Measurements from ENCODE around the gene ZP1. TPM values are rescaled to one million over a fixed set of nuclear protein-coding genes. Genes with fewer than 3 reads are reported as not detected.
"Not testable (repeated sequence)": the region's sequence is repeated elsewhere in the genome, so short reads cannot be mapped to it uniquely, and the experiment has no call there.

ZP1 gene
- polyA plus RNA-seq, 1 donor, result 0.30 TPM

DNA sequence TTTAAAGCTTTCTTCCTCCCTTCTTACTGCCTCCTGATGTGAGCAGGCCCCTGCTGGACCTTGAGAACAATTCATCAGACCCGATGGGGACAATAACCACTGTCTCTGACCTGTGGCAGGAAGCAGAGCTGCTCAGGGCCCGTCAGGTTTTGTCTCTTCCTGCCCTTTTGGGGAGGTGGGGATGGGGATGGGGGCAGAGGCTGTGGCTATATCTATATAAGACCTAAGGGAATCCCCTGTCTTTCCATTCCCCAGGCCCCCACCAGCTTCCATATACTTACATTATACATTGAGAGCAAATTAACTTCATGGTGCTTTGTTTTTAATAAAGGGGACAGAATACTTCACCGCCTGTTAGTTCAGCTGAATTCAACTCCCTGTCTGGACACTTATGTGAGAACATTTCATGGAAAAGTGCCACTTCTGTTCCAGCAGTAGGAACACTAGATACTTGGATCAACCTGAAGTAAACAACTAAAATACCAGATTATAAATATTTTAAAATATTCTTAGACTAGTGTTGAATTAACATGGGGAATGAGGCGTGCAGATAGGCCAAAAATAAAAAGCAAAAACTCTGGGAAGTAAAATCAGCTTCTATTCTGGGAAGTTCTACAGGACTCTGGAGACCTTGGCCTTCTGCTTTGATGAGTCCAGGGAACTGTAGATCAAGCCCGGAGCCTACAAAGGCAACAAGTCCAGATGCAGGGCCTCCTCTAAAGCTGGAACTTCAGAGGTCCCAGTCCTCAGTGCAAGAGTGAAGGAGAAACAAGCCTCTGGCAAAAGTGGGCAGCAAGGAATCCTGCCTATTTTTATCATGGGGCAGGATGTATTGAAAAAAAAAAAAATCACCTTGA lies 11.1 kb downstream of the ZP1 start:
- DNase-seq, result no peak

DNA sequence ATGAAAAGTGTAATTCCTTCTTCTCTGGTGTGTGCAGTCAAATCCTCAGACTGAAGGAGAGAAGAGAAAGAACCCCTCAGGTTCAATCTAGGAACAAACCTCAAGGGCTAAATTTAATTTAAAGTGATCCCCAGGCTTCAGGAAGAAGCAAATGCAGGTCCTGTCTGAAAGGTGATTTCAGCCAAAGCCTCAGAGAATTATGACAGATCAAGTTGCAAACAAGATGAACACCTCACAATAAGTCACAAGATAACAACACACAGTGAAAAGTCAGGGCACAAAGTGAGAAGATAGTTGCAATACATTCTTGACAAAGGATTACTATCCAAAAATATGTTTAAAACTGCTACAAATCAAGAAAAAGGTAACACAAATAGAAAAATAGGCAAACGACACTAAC lies 11.8 kb downstream of the ZP1 start:
- no peak for DNase-seq

DNA sequence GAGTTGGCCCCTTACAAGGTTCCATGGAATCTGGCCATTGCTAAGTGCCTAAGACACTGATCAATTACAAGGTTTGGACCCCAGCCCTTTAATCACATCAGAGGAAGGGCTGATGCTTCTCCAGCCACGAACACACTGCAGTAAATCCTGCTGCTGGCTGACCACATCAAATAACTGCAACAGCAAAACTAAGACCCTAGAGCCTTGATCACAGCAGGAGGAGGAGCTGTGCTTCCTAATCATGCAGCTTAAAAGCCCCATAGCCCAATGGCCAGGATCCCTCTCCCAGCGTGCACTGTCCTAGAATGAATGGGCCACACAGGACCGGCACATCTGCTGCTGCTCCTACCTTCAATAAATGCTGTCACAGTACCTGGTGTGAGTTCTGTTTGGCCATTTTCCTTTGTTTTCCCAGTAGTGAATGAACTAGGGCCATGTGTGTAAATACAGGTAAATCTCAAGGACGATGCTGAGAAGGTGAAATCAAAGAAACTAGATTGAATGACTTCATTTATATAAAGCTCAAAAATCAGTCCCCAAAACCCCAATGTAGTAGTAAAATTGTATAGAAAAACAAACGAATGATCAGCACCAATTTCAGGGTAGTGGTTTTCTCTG lies 12.7 kb downstream of the ZP1 start:
- DNase-seq, result no peak

DNA sequence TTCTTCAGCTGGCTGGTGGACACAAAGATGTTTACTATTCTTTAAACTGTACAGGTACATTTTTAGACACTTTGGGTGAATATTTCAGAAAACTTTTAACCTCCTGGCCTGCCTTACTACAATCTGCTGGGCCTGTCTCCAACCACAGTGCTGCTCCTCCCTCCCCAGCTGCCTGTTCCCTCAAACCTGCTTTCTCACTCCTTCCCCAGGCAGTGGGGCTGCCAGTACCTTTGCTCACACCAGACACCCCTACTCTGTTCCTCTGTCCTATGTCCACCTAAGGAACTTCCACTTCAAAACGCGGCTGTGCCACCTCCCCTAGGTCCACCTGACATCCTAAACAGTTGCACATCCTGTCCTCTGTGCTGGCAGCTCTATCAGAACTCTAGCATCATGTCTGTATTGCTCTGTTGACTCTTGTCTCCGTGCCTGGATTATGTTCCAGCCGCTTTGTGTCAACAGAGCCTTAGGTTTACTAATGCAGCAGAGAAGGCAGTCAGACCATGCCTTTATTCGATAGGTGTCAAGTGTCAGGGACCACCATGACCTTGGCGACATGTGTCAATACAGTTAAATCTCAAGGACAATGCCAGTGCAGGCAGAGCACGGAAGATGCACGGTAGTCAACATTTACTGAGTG lies 13.4 kb downstream of the ZP1 start:
- no peak for DNase-seq

DNA sequence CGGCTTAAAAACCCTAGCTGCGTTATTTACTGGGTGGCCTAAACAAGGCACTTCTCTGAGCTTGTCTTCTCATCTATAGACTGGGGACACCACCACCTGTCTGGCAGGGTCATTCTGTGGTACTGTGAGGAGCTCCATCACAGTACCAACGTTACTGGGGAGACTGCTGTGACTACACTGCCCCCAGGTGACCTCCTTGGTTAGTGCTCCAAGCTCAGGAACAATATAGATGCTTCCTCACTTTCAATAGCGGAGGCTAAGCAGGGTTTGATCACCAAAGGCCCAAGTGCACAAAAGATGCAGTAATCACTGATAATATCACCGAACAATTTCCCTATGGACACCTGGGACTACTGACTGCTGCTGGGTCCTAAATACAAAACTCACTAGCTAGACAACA lies 20.2 kb downstream of the ZP1 start:
- DNase-seq, result no peak

DNA sequence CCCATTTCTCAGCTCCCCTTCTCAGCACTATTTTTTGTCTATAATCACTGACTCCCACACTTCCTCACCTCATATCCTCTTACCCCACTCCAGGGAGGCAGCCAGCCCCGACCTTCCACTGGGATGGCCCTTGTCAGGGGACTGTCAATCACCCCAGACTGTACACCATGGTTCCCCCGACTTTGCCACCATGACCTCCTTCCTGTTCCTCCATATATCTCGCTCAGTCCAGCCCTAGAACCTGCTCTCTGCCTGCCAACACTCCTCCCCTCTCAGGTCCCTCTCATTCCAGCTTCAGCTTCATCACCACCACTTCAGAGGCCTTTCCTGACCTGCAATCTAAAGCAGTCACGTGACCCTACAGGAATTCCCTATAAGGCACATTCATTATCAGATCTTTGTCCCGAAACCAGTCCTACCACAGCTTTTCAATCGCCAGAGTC lies 22.5 kb downstream of the ZP1 start:
- DNase-seq, result no peak

DNA sequence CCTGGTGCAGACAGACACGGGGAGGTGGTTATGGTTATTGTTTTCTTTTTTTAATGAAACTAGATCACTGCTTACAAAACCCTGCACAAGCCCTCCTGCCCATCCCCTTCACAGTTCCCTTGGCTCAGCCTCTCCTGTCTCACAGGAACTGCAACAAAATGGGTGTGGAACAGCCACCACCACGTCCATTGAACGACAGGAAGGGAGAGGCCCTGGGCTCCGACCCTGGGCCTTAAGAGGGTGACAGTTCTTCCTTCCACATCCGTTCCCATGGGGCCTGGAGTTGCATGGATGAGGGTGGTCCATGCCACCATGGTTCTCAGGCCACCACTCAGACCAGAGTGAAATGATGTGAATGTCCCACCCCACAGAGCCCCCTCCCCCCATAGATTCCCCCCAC lies 23.4 kb downstream of the ZP1 start:
- DNase-seq, result no peak

DNA sequence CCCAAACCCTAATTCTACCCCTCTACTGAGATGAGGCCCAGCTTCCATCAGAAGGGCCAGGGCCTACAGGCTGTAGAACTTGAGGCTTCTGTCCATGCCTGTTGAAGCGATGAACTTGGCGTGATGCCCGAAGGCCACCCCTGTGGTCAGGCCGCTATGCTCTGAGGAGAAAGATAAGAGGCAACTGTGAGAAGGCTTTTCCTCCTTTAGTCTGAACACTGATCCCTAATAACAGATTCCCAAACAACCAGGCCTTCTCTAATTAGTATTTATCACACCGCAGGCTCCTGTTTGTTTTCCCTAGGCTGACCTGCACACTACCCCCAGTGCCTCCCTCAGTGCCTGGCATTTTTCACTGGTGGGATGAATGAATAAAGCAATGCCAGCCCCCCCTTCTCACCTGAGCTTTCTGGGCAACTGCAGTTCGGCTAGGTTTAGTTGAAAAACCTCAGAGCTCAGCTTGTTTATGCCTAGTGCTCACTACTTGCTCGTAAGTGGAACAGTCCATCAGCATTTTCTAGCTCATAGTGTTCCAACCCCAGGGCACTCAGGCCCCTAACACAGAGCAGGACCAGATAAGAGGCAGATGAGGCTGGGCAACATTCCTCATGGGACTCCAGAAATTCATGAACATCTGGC lies 23.9 kb downstream of the ZP1 start:
- DNase-seq, result no peak

DNA sequence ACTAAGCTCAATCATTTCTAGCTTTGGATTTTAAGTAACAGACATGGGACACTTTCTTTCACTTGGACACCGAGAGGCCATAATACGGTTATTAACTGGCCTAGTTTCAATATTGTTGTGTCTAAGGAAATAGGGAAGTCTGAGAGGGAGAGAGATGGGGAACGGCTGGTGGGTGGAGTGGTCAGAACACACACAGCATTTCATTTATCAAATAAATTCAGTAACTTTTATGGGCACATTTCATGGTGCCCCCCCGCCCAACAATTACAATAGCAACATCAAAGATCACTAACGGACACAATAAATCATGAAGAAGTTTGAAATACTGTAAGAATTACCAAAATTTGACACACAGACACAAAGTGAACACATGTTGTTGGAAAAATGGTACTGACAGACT lies 28.3 kb downstream of the ZP1 start:
- DNase-seq, result no peak

DNA sequence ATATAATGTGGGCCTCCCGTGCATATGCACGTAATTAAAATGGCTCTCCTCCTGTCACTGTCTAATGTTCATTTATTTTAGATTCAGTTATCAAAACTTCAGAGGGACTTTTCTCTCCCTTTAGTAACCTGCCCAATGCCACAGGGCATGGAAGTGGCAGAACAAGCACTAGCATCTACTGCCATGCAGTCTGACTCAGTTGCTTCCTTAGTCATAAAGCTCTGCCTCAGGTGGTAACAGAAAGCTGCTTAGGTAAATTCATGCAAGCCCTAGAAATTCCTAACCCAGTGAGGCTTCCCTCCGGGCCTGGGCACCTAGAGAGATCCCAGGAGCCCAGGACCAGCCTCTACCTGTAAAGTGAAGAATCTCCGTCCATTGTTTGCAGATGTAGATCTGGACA lies 30.2 kb downstream of the ZP1 start:
- no peak for DNase-seq

DNA sequence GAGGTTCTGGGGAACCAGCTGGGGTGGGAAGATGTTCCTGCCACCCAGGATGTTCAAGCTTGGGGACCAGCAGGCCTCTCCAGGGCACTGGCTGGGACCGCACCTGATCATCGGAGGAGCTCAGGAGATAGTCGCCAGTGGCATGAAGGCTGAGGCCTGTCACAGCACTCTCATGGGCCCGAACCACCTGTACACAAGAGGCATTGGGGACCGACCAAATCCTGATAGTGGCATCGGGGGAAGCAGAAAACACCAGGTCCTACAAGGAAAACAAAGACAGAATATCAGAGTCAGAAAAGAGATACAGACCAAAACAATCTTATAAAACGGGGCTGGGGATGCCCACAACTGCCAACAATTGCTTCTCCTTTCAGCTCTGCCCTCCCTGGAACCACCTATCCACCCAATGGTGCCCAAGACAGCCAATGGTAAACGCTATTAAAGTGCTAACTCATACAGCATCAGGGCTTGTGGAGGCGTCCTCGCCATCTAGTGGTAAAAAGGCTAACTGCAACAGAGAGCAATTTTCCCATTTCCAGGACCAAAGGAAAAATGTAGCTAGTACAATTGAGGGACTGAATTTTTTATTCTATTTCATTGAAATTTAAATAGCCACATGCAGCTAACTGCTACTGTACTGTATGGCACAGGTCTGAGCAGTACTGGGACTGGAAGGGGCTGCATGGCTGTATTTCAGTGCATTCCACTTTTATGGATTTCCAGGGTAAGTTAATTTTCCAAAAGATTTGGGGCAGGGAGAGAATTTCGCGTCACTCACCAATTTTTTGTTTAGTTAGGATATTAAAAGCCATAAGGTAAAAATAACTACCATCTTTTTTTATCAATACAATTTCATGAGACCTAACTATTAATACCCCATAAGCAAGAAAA lies 31.9 kb downstream of the ZP1 start:
- no peak for DNase-seq

DNA sequence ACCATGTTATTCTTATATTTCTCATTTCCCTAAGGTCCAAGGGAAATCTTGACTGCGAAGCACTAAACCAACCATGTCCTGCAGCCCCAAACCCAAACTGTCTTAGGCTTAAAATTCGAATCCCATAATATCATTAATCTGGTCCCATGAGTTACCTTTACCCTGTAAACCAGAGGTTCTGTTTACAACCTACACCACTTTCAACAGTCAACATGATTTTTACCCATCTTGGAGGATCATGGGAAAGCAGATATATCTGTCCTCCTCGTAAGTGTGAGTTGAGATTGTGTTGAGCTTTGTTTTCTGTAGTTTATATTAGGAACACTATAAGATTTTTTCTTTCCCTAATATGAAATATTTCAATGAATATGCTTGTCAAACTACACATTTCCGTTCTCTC lies 32.6 kb downstream of the ZP1 start:
- DNase-seq, result no peak

DNA sequence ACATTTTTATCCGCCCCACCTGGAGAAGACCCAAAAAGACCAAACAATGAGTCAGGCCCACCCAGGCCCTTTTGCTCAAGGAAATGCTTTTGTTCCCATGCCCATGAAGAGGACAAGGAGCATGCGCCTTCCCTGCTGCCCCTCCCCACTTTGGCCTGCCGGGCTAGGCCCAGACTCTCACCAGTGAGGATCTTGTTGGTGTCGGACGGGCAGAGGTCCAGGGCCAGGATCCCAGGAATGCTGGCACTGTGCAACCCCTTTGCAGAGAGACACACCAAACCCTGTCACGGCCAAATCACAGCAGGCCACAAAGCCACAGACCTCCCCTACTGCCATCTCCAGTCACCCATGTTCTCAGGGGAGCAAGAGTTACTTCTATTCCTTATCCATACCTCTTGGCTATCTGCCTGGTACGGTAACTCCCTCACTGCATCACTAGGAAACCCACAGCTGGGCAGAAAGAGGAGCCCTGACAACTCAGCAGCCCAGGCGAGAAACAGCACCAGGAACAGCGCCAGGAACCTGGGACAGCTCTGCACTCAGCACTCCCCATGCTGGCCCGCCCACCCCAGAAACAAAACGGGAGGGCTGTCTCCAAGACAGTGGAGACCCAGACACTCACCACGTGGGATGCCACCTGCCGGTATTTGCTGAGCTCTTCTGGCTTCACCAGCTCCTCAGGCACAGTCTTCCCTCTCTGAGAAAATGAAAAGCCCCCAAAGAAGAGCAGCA lies 33.5 kb downstream of the ZP1 start:
- no peak for DNase-seq

DNA sequence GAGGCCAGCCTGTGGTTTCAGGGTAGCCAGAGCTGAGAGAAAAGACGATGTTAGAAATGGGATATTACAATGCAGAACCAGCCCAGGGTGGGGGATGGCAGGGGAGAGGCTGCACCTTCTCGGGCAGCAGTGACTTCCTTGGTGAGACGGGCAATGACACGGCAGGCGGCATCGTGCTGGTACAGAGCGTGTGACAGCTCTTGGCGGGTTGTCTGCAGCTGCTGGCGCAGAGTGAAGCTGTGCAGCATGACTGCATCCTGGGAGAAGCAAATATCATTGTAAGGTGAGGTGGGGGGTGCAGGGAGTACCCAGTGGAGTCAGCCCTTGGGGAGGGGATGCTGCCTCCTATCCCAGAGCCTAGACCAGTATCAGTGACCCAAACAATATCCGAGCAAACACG lies 35.3 kb downstream of the ZP1 start:
- DNase-seq, result no peak

DNA sequence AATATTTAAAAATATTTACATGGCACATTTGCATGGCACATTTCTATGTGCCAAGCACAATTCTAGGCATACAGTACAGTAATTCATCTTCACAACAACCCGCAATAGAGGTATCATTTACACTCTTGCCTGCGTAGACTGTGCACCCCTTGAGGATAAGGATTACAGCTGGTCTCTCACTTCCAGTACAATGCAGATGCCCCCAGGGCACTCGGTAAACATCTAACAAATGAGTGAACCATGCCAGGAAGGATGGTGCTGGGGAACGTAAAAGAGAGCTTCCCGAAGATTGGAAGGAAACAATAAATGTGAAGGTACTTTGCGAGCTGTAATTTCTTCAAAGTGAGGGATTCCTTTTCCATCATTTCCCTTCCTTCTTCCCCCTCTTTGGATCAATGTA lies 37.7 kb downstream of the ZP1 start:
- no peak for DNase-seq

DNA sequence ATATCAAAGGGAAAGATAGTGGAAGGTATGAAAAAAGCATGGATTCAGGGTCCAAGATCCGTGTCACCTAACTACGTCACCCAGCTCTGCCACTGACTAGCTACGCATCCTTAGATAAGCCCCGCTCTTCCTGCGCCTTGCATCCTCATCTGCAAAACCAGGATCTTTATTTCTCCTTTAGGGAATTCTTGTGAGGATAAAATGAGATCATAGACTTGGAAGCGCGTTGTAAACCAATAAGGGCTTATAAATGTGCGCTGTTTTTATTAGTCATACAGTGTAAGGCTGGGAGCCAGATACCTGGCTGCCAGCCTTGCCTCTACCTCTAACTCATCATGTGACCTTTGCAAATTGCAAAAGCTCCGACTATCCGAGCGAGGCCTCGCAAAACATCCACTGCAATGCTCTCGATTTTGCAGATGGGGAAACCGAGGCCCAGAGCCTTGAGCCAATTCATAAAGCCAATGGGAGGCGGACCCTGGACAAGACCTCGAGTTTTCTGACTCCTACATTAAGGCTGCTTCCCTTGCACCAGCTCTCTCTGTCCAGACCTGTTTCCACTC lies 38.3 kb downstream of the ZP1 start:
- no peak for DNase-seq

DNA sequence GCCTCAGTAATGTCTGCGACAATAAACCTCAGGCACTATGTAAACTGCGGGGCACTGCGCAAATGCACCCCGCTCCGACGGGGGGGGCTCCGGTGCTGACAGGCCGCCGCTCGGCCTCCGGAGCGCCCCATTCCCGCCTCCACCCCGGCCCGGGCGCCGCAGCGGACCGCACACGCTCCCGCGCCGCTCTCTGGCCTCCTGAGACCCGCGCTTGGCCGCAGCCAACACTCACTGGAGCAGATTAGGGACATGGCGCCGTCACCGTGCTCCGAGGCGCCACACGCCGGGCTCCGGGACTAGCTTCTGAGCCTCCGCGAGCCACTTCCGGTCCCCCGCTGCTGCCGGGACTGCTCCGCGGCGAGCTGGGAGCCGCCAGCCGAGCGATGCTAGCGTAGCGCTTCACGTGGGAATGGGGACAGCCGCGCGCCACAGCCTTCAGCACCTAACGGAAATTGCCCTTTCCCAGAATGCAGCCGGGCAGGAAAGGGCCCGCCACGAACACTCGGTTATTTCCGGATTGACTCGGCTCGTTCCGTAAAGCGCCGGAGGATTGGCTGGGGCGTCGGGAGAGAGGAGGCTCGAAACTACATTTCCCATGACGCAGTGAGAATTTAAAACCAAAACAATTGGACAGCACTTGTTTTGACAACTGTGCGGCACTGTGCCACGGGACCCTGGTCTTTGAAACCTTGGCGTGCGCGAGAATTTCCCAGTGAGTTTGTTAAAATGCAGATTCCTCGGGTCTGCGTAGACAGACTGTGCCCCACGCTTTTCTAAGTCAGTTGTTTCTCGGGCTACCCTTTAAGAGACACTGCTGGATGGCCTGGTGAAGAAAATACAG lies 39.0 kb downstream of the ZP1 start, which contains the start of gene PRPF19:
TSS of gene PRPF19 (minus strand) at position 454 of the 841 bp plus-strand sequence. CDS start at position 251, 203 bp downstream.
- peak; percentile 98 for DNase-seq

DNA sequence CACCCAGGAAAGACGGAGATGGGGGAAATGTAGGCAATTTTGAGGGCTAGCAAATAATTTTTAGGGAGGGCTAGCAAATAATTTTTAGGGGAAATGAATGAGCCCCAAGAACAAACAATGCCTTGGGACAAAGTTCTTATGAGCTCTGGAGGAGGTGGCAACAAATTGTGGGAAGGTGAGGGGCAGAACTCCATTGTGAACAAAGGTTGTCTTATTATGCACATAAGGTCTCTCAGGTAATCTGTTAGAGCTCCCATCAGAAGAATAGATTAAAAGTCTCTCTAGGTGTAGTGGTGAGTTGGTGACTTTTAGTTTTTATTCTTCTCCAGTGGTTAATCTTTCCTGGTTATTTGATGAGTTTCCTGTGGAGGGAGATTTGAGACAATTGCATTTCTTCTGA lies 41.5 kb downstream of the ZP1 start:
- DNase-seq, result no peak

DNA sequence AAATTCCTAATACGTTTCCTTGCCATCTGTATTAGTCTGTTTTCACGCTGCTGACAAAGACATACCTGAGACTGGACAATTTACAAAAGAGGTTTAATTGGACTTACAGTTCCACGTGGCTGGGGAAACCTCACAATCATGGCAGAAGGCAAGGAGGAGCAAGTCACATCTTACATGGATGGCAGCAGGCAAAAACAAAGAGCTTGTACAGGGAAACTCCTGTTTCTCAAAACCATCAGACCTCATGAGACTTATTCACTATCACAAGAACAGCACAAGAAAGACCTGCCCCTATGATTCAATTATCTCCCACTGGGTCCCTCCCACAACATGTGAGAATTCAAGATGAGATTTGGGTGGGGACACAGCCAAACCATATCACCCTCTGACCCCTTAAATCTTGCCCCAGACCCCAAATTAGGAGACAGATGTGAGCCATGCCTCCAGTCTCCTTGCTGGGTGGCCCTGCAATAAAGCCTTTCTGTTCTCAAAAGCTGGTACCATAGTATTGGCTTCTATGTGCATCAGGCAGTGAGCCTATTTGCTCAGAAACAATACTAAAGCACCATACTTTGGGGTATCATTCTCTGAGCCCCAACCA lies 42.4 kb downstream of the ZP1 start:
- not testable (repeated sequence) for DNase-seq
